GM23338 (cell line): ENCODE results near the gene STAC. TPM values are rescaled to one million over a fixed set of nuclear protein-coding genes. Genes with fewer than 3 reads are reported as not detected.

Source experiments
- ATAC-seq: fragments of 200-7000 bp; cut with Tn5 transposase; 3 replicates; pipeline ENCODE4 v1.9.1; 2020
- DNase-seq: peaks from one replicate; pipeline ENCODE4 v3.0.0-alpha.2; 2015; ENCODE audit warnings: low spot score
- H2AFZ ChIP-seq: fragments of 200-600 bp; sonication (generic); 2 replicates; pipeline ENCODE4 v1.8.0; 2016; ENCODE audit warnings: antibody characterized with exemption, mild to moderate bottlenecking, moderate library complexity
- H3F3A ChIP-seq: fragments of 200-600 bp; sonication (generic); replicated peaks from 2 replicates; pipeline ENCODE4 v1.8.0; 2017; ENCODE audit warnings: antibody characterized with exemption, mixed run types, low read depth
- H3K27ac ChIP-seq: fragments of 200-600 bp; sonication (generic); 2 replicates; pipeline ENCODE4 v1.6.1; 2016; ENCODE audit warnings: low read depth
- H3K27me3 ChIP-seq: fragments of 200-600 bp; sonication (generic); 2 replicates; pipeline ENCODE4 v1.8.0; 2016; ENCODE audit warnings: mild to moderate bottlenecking, mixed run types, moderate library complexity; ENCODE audit not compliant: insufficient read depth
- H3K36me3 ChIP-seq: fragments of 200-600 bp; sonication (generic); 2 replicates; pipeline ENCODE4 v1.8.0; 2016; ENCODE audit warnings: mild to moderate bottlenecking; ENCODE audit not compliant: insufficient read depth
- H3K4me1 ChIP-seq: fragments of 200-600 bp; sonication (generic); 2 replicates; pipeline ENCODE4 v1.8.0; 2016; ENCODE audit warnings: mild to moderate bottlenecking, moderate library complexity; ENCODE audit not compliant: insufficient read depth
- H3K4me2 ChIP-seq: fragments of 200-600 bp; sonication (generic); 2 replicates; pipeline ENCODE4 v1.7.1; 2017; ENCODE audit warnings: mixed run types
- H3K4me3 ChIP-seq: fragments of 200-600 bp; sonication (generic); 2 replicates; pipeline ENCODE4 v1.6.1; 2016; ENCODE audit warnings: mixed run types
- H3K79me2 ChIP-seq: fragments of 200-600 bp; sonication (generic); replicated peaks from 2 replicates; pipeline ENCODE4 v1.8.0; 2017; ENCODE audit warnings: mild to moderate bottlenecking; ENCODE audit not compliant: insufficient read depth
- H3K9me2 ChIP-seq: fragments of 200-600 bp; sonication (generic); 2 replicates; pipeline ENCODE4 v1.8.0; 2017; ENCODE audit not compliant: insufficient read depth
- H4K20me1 ChIP-seq: fragments of 200-600 bp; sonication (generic); replicated peaks from 2 replicates; pipeline ENCODE4 v1.8.0; 2017; ENCODE audit warnings: mild to moderate bottlenecking; ENCODE audit not compliant: insufficient read depth
- H3K27ac Mint-ChIP-seq: 2 replicates; pipeline ENCODE4 v1.8.0; 2020; ENCODE audit warnings: inconsistent platforms, mild to moderate bottlenecking, moderate library complexity, mixed read lengths
- H3K27me3 Mint-ChIP-seq: 3 replicates; pipeline ENCODE4 v1.8.0; 2022; ENCODE audit warnings: low read depth, mild to moderate bottlenecking, moderate library complexity, mixed read lengths, inconsistent platforms; ENCODE audit not compliant: insufficient read depth, poor library complexity
- H3K36me3 Mint-ChIP-seq: 3 replicates; pipeline ENCODE4 v1.8.0; 2021; ENCODE audit warnings: low read depth, mild to moderate bottlenecking, inconsistent platforms, moderate library complexity, mixed read lengths
- H3K4me1 Mint-ChIP-seq: 3 replicates; pipeline ENCODE4 v1.8.0; 2020; ENCODE audit warnings: mild to moderate bottlenecking, inconsistent platforms, mixed read lengths
- H3K4me3 Mint-ChIP-seq: 3 replicates; pipeline ENCODE4 v1.8.0; 2021; ENCODE audit warnings: moderate library complexity, mild to moderate bottlenecking, inconsistent platforms, mixed read lengths
- H3K9me3 Mint-ChIP-seq: 3 replicates; pipeline ENCODE4 v1.8.0; 2020; ENCODE audit warnings: moderate library complexity, mild to moderate bottlenecking, inconsistent platforms, mixed read lengths
- CREB1 ChIP-seq: fragments of 250-450 bp; sonication (Bioruptor Pico); IDR thresholded peaks from 2 replicates; pipeline ENCODE4 v1.5.0; 2020; ENCODE audit warnings: low read depth, mild to moderate bottlenecking, moderate library complexity
- EZH2 ChIP-seq: fragments of 200-600 bp; sonication (generic); IDR thresholded peaks from one replicate; pipeline ENCODE4 v1.8.0; 2017; ENCODE audit warnings: antibody characterized with exemption, mild to moderate bottlenecking, low read depth; ENCODE audit not compliant: unreplicated experiment
- EZH2phosphoT487 ChIP-seq: fragments of 200-600 bp; sonication (generic); IDR thresholded peaks from one replicate; pipeline ENCODE4 v1.8.1; 2018; ENCODE audit warnings: antibody characterized with exemption; ENCODE audit not compliant: unreplicated experiment
- JUNB ChIP-seq: IDR thresholded peaks from one replicate; pipeline ENCODE4 v1.6.1; 2016; ENCODE audit warnings: antibody characterized with exemption; ENCODE audit not compliant: unreplicated experiment
- NANOG ChIP-seq: IDR thresholded peaks from 2 replicates; pipeline ENCODE4 v1.6.1; 2016; ENCODE audit warnings: antibody characterized with exemption, borderline replicate concordance
- POLR2AphosphoS5 ChIP-seq: IDR thresholded peaks from 2 replicates; pipeline ENCODE4 v1.6.1; 2016; ENCODE audit warnings: antibody characterized with exemption, low read depth
- STAT1 ChIP-seq: IDR thresholded peaks from one replicate; pipeline ENCODE4 v1.6.1; 2016; ENCODE audit warnings: antibody characterized with exemption; ENCODE audit not compliant: unreplicated experiment
- ZNF114 ChIP-seq: fragments of 250-450 bp; sonication (Bioruptor Pico); IDR thresholded peaks from 2 replicates; pipeline ENCODE4 v1.5.0; 2020; ENCODE audit warnings: mild to moderate bottlenecking, moderate library complexity
- polyA plus RNA-seq: library from polyadenylated mRNA; unstranded; fragments of >200 nt; fragmentation: Nextera tagmentation; extraction: Ambion mirVana; gene quantifications from 2 replicates; pipeline ENCODE4 v1.2.1, GENCODE V29; 2016
- total RNA-seq: library from RNA; depleted of rRNA; stranded (reverse); fragments of >200 nt; shearing (Covaris generic); gene quantifications from 2 replicates; pipeline ENCODE4 v1.2.3, GENCODE V29; 2014
- TF ChIP-seq, protein P1 (sequence below): fragments of 250-450 bp; sonication (Bioruptor Pico); IDR thresholded peaks from 2 replicates; pipeline ENCODE4 v1.5.0; 2020; ENCODE audit warnings: mild to moderate bottlenecking, moderate library complexity
- TF ChIP-seq, protein P2 (sequence below): IDR thresholded peaks from one replicate; pipeline ENCODE4 v1.6.1; 2018; ENCODE audit warnings: antibody characterized with exemption; ENCODE audit not compliant: unreplicated experiment

Gene STAC
- total and polyA plus RNA-seq, 2 experiments from 2014 or later, result 5.6 to 22.9 TPM

DNA sequence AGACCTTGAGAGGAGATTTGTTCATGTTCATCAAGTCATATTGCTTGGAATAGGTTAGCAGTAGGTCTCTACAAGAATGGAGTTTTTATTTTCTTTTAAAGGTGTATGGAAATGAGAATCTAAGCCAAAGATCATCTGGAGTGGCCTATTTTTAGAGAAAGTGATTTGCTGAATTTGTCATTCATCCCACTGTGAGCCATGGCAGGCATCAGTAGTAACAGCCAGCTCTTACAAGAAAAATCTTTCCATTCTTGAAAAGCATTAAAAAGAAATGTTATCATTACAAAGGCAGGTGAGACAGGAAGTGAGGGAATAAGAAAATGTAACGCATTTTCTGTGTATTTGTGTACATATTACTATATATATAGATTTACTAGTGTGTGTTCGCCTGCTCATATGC is 29.6 kb downstream of the STAC start:
- Histone ChIP-seq H3K9me2 (0 out of 2 replicates have a peak, but pooled peaks cover 8% of the 10 kb centered on the region), H4K20me1 (no peaks in the 10 kb centered on the region), H2AFZ (no peak overlapping the region), H3K4me2 (no peak overlapping the region), H3K27me3 (no peaks in the 10 kb centered on the region), H3K4me1 (no peaks in the 10 kb centered on the region), H3K36me3 (no peaks in the 10 kb centered on the region), H3F3A (no peaks in the 10 kb centered on the region), H3K4me3 (no peak overlapping the region), H3K27ac (no peak overlapping the region), H3K79me2 (no peaks in the 10 kb centered on the region; the same call in 1 of the 2 replicates)
- Mint-ChIP-seq H3K4me1 (peaks cover 3% of the 10 kb centered on the region; the same call in 2 of the 3 replicates), H3K36me3 (peaks cover 8% of the 10 kb centered on the region; the same call in 2 of the 3 replicates), H3K27ac (no peak overlapping the region), H3K9me3 (peaks cover 8% of the 10 kb centered on the region; the same call in 2 of the 3 replicates), H3K4me3 (no peak overlapping the region), H3K27me3 (no peaks in the 10 kb centered on the region)
- no peak for TF ChIP-seq ZNF114 (CRISPR knock-in tag)
- TF ChIP-seq, protein P1, sequence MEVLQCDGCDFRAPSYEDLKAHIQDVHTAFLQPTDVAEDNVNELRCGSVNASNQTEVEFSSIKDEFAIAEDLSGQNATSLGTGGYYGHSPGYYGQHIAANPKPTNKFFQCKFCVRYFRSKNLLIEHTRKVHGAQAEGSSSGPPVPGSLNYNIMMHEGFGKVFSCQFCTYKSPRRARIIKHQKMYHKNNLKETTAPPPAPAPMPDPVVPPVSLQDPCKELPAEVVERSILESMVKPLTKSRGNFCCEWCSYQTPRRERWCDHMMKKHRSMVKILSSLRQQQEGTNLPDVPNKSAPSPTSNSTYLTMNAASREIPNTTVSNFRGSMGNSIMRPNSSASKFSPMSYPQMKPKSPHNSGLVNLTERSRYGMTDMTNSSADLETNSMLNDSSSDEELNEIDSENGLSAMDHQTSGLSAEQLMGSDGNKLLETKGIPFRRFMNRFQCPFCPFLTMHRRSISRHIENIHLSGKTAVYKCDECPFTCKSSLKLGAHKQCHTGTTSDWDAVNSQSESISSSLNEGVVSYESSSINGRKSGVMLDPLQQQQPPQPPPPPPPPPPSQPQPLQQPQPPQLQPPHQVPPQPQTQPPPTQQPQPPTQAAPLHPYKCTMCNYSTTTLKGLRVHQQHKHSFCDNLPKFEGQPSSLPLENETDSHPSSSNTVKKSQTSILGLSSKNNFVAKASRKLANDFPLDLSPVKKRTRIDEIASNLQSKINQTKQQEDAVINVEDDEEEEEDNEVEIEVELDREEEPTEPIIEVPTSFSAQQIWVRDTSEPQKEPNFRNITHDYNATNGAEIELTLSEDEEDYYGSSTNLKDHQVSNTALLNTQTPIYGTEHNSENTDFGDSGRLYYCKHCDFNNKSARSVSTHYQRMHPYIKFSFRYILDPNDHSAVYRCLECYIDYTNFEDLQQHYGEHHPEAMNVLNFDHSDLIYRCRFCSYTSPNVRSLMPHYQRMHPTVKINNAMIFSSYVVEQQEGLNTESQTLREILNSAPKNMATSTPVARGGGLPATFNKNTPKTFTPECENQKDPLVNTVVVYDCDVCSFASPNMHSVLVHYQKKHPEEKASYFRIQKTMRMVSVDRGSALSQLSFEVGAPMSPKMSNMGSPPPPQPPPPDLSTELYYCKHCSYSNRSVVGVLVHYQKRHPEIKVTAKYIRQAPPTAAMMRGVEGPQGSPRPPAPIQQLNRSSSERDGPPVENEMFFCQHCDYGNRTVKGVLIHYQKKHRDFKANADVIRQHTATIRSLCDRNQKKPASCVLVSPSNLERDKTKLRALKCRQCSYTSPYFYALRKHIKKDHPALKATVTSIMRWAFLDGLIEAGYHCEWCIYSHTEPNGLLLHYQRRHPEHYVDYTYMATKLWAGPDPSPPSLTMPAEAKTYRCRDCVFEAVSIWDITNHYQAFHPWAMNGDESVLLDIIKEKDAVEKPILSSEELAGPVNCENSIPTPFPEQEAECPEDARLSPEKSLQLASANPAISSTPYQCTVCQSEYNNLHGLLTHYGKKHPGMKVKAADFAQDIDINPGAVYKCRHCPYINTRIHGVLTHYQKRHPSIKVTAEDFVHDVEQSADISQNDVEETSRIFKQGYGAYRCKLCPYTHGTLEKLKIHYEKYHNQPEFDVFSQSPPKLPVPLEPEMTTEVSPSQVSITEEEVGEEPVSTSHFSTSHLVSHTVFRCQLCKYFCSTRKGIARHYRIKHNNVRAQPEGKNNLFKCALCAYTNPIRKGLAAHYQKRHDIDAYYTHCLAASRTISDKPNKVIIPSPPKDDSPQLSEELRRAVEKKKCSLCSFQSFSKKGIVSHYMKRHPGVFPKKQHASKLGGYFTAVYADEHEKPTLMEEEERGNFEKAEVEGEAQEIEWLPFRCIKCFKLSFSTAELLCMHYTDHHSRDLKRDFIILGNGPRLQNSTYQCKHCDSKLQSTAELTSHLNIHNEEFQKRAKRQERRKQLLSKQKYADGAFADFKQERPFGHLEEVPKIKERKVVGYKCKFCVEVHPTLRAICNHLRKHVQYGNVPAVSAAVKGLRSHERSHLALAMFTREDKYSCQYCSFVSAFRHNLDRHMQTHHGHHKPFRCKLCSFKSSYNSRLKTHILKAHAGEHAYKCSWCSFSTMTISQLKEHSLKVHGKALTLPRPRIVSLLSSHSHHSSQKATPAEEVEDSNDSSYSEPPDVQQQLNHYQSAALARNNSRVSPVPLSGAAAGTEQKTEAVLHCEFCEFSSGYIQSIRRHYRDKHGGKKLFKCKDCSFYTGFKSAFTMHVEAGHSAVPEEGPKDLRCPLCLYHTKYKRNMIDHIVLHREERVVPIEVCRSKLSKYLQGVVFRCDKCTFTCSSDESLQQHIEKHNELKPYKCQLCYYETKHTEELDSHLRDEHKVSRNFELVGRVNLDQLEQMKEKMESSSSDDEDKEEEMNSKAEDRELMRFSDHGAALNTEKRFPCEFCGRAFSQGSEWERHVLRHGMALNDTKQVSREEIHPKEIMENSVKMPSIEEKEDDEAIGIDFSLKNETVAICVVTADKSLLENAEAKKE (CRISPR knock-in tag), result no peak
- TF ChIP-seq EZH2phosphoT487, result no peak
- TF ChIP-seq POLR2AphosphoS5, result no peak
- no peak for TF ChIP-seq EZH2
- TF ChIP-seq NANOG, result no peak
- no peak for TF ChIP-seq JUNB
- TF ChIP-seq, protein P2, sequence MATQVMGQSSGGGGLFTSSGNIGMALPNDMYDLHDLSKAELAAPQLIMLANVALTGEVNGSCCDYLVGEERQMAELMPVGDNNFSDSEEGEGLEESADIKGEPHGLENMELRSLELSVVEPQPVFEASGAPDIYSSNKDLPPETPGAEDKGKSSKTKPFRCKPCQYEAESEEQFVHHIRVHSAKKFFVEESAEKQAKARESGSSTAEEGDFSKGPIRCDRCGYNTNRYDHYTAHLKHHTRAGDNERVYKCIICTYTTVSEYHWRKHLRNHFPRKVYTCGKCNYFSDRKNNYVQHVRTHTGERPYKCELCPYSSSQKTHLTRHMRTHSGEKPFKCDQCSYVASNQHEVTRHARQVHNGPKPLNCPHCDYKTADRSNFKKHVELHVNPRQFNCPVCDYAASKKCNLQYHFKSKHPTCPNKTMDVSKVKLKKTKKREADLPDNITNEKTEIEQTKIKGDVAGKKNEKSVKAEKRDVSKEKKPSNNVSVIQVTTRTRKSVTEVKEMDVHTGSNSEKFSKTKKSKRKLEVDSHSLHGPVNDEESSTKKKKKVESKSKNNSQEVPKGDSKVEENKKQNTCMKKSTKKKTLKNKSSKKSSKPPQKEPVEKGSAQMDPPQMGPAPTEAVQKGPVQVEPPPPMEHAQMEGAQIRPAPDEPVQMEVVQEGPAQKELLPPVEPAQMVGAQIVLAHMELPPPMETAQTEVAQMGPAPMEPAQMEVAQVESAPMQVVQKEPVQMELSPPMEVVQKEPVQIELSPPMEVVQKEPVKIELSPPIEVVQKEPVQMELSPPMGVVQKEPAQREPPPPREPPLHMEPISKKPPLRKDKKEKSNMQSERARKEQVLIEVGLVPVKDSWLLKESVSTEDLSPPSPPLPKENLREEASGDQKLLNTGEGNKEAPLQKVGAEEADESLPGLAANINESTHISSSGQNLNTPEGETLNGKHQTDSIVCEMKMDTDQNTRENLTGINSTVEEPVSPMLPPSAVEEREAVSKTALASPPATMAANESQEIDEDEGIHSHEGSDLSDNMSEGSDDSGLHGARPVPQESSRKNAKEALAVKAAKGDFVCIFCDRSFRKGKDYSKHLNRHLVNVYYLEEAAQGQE, result no peak
- TF ChIP-seq STAT1, result no peak
- no peak for TF ChIP-seq CREB1 (CRISPR knock-in tag)
- DNase-seq (no peak), ATAC-seq (no peak)
